Measurements from ENCODE around the gene CD300H.
A peak's percentile ranks its signal among the peaks of the same experiment; 100 is the strongest.
"Not testable (repeated sequence)": the region's sequence is repeated elsewhere in the genome, so short reads cannot be mapped to it uniquely, and the experiment has no call there.

Gene CD300H

GRCh38 chr17:74584292-74585060 is 17.2 kb upstream of the CD300H start:
- DNase-seq = no peak

GRCh38 chr17:74582633-74583032 is 15.3 kb upstream of the CD300H start:
- no peak for DNase-seq

- DNase-seq = no peak
Observed at GRCh38 chr17:74579900-74580299, 12.6 kb upstream of the CD300H start.

- no peak for DNase-seq
Observed at GRCh38 chr17:74578979-74579378, 11.7 kb upstream of the CD300H start.

- DNase-seq = no peak
Observed at GRCh38 chr17:74574489-74575142, 7.3 kb upstream of the CD300H start.

- not testable (repeated sequence) for DNase-seq
Observed at GRCh38 chr17:74573635-74574034, 6.3 kb upstream of the CD300H start.

- no peak for DNase-seq
Observed at GRCh38 chr17:74573169-74573568, 5.9 kb upstream of the CD300H start.

- DNase-seq = no peak
Observed at GRCh38 chr17:74571621-74572270, 4.4 kb upstream of the CD300H start.

GRCh38 chr17:74569020-74570003 is 2.0 kb upstream of the CD300H start:
- no peak for DNase-seq

GRCh38 chr17:74568106-74568873 is 981 bp upstream of the CD300H start:
- DNase-seq = no peak

GRCh38 chr17:74566132-74566753 is 1.1 kb downstream of the CD300H start:
- peak in 1 of 2 experiments; percentile 47 for DNase-seq

- DNase-seq = no peak
Observed at GRCh38 chr17:74565126-74565525, 2.2 kb downstream of the CD300H start.

- DNase-seq = no peak
Observed at GRCh38 chr17:74563358-74563757, 4.0 kb downstream of the CD300H start.

GRCh38 chr17:74561586-74561985 is 5.7 kb downstream of the CD300H start:
- no peak for DNase-seq

- DNase-seq = no peak
Observed at GRCh38 chr17:74558882-74559519, 8.3 kb downstream of the CD300H start.

GRCh38 chr17:74558402-74558801 is 8.9 kb downstream of the CD300H start:
- DNase-seq = not testable (repeated sequence)

- DNase-seq = no peak
Observed at GRCh38 chr17:74555427-74555940, 11.8 kb downstream of the CD300H start.

GRCh38 chr17:74554909-74555308 is 12.4 kb downstream of the CD300H start:
- DNase-seq = no peak

- no peak for DNase-seq
Observed at GRCh38 chr17:74552037-74552436, 15.3 kb downstream of the CD300H start.

- DNase-seq = no peak
Observed at GRCh38 chr17:74550602-74551001, 16.7 kb downstream of the CD300H start.

GRCh38 chr17:74549343-74549742 is 18.0 kb downstream of the CD300H start:
- no peak for DNase-seq

Data from NCI-H446 (cell line).